ENCODE results near the gene CELF2.

Gene CELF2

DNA sequence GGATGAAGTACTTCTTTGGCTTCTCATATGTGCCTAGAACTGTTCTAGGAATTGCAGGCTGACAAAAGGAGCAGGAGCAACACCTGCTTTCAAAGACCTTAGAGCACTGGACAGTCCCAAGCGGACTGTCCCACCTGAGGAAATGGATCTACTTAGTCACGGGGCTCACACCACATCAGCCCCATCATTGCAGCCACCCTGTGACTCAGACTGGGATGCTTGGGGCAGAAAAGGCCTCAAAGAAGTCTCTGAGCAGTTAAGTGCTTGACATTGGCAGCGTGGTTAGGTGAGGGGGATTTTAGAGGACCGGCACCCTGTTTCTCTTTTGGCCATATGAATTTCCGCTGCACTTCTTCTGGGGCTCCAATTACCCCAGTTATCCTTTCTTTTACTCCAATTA, 337.2 kb downstream of the CELF2 start:
- no peak for TF ChIP-seq TAF1 (IDR thresholded peaks at IDR 0.05; ENCODE audit: borderline replicate concordance, insufficient read depth, low read length)
- TF ChIP-seq, protein P1, sequence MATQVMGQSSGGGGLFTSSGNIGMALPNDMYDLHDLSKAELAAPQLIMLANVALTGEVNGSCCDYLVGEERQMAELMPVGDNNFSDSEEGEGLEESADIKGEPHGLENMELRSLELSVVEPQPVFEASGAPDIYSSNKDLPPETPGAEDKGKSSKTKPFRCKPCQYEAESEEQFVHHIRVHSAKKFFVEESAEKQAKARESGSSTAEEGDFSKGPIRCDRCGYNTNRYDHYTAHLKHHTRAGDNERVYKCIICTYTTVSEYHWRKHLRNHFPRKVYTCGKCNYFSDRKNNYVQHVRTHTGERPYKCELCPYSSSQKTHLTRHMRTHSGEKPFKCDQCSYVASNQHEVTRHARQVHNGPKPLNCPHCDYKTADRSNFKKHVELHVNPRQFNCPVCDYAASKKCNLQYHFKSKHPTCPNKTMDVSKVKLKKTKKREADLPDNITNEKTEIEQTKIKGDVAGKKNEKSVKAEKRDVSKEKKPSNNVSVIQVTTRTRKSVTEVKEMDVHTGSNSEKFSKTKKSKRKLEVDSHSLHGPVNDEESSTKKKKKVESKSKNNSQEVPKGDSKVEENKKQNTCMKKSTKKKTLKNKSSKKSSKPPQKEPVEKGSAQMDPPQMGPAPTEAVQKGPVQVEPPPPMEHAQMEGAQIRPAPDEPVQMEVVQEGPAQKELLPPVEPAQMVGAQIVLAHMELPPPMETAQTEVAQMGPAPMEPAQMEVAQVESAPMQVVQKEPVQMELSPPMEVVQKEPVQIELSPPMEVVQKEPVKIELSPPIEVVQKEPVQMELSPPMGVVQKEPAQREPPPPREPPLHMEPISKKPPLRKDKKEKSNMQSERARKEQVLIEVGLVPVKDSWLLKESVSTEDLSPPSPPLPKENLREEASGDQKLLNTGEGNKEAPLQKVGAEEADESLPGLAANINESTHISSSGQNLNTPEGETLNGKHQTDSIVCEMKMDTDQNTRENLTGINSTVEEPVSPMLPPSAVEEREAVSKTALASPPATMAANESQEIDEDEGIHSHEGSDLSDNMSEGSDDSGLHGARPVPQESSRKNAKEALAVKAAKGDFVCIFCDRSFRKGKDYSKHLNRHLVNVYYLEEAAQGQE (IDR thresholded peaks at IDR 0.05; ENCODE audit: insufficient read depth in 1 of 2, low read depth in 2 of 2, low read length in 2 of 2), result no peak
- TF ChIP-seq FOXP2 (optimal IDR thresholded peaks at IDR 0.05; ENCODE audit: borderline replicate concordance, extremely low read depth, extremely low read length, insufficient read depth), result no peak
- no peak for TF ChIP-seq SIN3A (IDR thresholded peaks at IDR 0.05; ENCODE audit: borderline replicate concordance, insufficient read depth, low read length)
- TF ChIP-seq POLR2AphosphoS5 (IDR thresholded peaks at IDR 0.05; ENCODE audit: low read depth, low read length), result no peak

DNA sequence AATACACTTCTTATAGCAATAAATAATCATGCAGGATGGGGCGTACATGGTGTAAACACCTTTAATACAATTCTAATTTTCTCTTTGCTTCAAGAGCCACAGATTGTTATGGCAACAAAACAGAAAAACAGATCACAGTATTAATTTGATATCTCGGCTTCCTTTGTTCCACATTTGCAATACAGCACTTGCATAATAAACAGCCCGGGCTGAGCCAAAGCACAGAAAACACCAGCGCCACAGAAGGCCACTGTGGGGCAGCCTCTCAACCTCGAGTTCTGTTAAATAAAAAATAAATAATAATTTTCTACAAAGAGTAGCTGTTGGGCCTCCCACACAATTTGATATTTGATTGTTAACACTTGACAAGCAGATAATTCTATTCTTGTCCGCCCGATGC, 337.9 kb downstream of the CELF2 start:
- no peak for TF ChIP-seq TAF1 (IDR thresholded peaks at IDR 0.05; ENCODE audit: borderline replicate concordance, insufficient read depth, low read length)
- TF ChIP-seq POLR2AphosphoS5 (IDR thresholded peaks at IDR 0.05; ENCODE audit: low read depth, low read length), result no peak
- TF ChIP-seq, protein P1 (IDR thresholded peaks at IDR 0.05; ENCODE audit: insufficient read depth in 1 of 2, low read depth in 2 of 2, low read length in 2 of 2), result no peak
- TF ChIP-seq SIN3A (IDR thresholded peaks at IDR 0.05; ENCODE audit: borderline replicate concordance, insufficient read depth, low read length), result no peak
- no peak for TF ChIP-seq FOXP2 (optimal IDR thresholded peaks at IDR 0.05; ENCODE audit: borderline replicate concordance, extremely low read depth, extremely low read length, insufficient read depth)

DNA sequence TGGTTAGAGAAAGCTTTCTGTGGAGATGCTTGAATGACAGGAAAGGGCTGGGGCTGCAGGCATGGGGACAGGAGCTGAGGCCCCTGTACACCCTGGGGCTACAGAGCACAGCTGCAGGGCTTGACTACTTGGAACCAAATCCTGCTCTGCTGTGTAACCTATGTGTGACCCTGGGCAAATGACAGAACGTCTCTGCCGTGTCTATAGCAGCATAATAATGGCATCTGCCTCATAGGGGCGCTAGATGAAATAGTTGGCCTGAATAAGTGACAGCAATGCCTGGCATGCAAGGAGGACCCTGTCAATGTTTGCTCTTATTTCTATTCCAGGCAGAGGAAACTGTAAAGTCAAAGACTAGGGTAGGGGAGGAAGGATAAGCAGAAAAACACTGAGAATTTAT, 339.8 kb downstream of the CELF2 start:
- TF ChIP-seq FOXP2 (optimal IDR thresholded peaks at IDR 0.05; ENCODE audit: borderline replicate concordance, extremely low read depth, extremely low read length, insufficient read depth), result no peak

DNA sequence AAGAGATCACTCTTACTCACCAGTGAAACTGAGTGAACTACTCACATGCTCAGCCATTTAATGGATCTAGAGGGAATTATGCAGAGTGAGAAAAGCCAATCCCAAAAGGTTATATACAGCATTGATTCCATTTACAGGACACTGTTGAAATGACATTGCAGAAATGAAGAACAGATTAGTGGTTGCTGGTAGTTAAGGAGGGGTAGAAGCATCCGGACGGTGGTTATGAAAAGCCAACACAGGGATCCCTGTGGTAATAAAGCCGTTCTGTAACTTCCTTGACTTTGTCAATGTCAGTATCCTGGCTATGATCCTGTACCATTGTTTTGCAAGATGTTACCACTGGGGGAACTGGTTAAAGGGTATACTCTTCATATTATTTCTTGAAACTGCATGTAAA, 340.3 kb downstream of the CELF2 start:
- TF ChIP-seq, protein P1 (IDR thresholded peaks at IDR 0.05; ENCODE audit: insufficient read depth in 1 of 2, low read depth in 2 of 2, low read length in 2 of 2), result no peak
- TF ChIP-seq TAF1 (IDR thresholded peaks at IDR 0.05; ENCODE audit: borderline replicate concordance, insufficient read depth, low read length), result no peak
- no peak for TF ChIP-seq FOXP2 (optimal IDR thresholded peaks at IDR 0.05; ENCODE audit: borderline replicate concordance, extremely low read depth, extremely low read length, insufficient read depth)
- TF ChIP-seq POLR2AphosphoS5 (IDR thresholded peaks at IDR 0.05; ENCODE audit: low read depth, low read length), result no peak
- TF ChIP-seq SIN3A (IDR thresholded peaks at IDR 0.05; ENCODE audit: borderline replicate concordance, insufficient read depth, low read length), result no peak

DNA sequence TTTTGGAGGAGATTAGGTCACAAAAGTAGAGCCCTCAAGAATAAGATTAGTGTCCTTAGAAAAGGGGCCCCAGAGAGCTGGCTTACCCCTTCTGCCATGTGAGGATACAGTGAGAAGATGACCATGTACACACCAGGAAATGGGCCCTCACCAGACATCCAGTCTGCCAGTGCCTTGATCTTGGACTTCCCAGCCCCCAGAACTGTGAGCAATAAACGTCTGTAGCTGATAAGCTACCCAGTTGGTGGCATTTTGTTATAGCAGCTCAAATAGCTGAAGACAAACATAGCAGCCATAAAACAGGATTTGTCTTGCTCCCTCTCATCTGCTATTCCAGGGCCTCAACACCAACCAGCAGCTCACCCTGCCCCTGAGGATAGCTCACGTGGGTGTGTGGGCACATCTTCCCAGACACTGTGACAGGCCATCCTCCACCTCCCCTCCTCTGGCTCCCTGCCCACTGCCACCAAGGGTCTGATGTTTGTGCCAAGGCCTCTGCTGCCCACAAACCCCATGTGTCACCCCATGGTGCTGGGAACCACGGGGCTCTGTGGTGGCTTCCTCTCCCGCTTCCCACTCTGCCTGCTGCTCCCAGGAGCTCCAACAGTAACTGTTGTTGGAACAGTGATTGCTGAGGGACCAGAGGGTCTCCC, 341.4 kb downstream of the CELF2 start:
- TF ChIP-seq TAF1 (IDR thresholded peaks at IDR 0.05; ENCODE audit: borderline replicate concordance, insufficient read depth, low read length) (no peak), FOXP2 (optimal IDR thresholded peaks at IDR 0.05; ENCODE audit: borderline replicate concordance, extremely low read depth, extremely low read length, insufficient read depth) (no peak), POLR2AphosphoS5 (IDR thresholded peaks at IDR 0.05; ENCODE audit: low read depth, low read length) (no peak), SIN3A (IDR thresholded peaks at IDR 0.05; ENCODE audit: borderline replicate concordance, insufficient read depth, low read length) (no peak)
- TF ChIP-seq, protein P1 (IDR thresholded peaks at IDR 0.05; ENCODE audit: insufficient read depth in 1 of 2, low read depth in 2 of 2, low read length in 2 of 2), result no peak

Measured in PFSK-1 (cell line).